Stomach (tissue), 9 donors: ENCODE measurements around the gene CAPN3. TPM values are rescaled to one million over a fixed set of nuclear protein-coding genes. Genes with fewer than 3 reads are reported as not detected.

Experiments used
- DNase-seq, 2 donors: peaks; one replicate each; pipeline versions ENCODE4 v3.0.0 to v3.0.0-alpha.2; 2013 to 2019
- H3K27ac ChIP-seq, 5 donors: fragments of 200-600 bp in 4 of 5; sonication (generic) in 4 of 5; one replicate each; pipeline ENCODE4 v1.5.1; 2013 to 2019; ENCODE audit warnings: mild to moderate bottlenecking in 1 of 5, moderate library complexity in 1 of 5
- H3K27me3 ChIP-seq, 3 donors: fragments of 200-600 bp; sonication (generic); one replicate each; pipeline ENCODE4 v1.5.1; 2017 to 2019; ENCODE audit warnings: mixed run types in 1 of 3
- H3K36me3 ChIP-seq, 4 donors: fragments of 200-600 bp; sonication (generic); 1 replicate in 3 of 4; 2 replicates in 1 of 4; pipeline ENCODE4 v1.5.1; 2016 to 2019
- H3K4me1 ChIP-seq, 4 donors: fragments of 200-600 bp; sonication (generic); one replicate each; pipeline ENCODE4 v1.5.1; 2016 to 2019
- H3K4me3 ChIP-seq, 4 donors: fragments of 200-600 bp; sonication (generic) in 3 of 4; one replicate each; pipeline ENCODE4 v1.5.1; 2016 to 2019; ENCODE audit warnings: mild to moderate bottlenecking in 1 of 4
- H3K9me3 ChIP-seq, 4 donors: fragments of 200-600 bp; sonication (generic); one replicate each; pipeline ENCODE4 v1.5.1; 2016 to 2019
- EP300 ChIP-seq: sonication (generic); formaldehyde crosslinking; IDR thresholded peaks from one replicate; pipeline ENCODE4 v1.6.1; 2017; ENCODE audit warnings: antibody characterized with exemption
- POLR2A ChIP-seq, 4 donors: fragments of 450-650 bp; IDR thresholded peaks; one replicate each; pipeline ENCODE4 v1.6.1; 2016; ENCODE audit warnings: antibody characterized with exemption in 4 of 4, control low read depth in 2 of 4, mild to moderate bottlenecking in 1 of 4, moderate library complexity in 1 of 4
- POLR2AphosphoS5 ChIP-seq, 3 donors: sonication (generic); formaldehyde crosslinking; IDR thresholded peaks; one replicate each; pipeline ENCODE4 v1.6.1; 2016; ENCODE audit warnings: antibody characterized with exemption in 3 of 3
- WGBS, 5 donors: extraction: QIAGEN DNeasy Blood & Tissue Kit in 3 of 5; methylation state at CpG; one replicate each; pipeline versions ENCODE4 v1.1.5 to v1.1.7; 2013 to 2018; 5-methylcytosine and 5-hydroxymethylcytosine counted together
- intact Hi-C: fragments of 100-400 bp; cut with DNase I; formaldehyde crosslinking; loops from one replicate; pipeline ENCODE4 v1.15.1; 2023; ENCODE audit warnings: low total_unique reads
- polyA plus RNA-seq, 3 donors: library from polyadenylated mRNA; stranded (reverse); fragments of 200-250 nt; gene quantifications; one replicate each; pipeline ENCODE4 v1.2.3, GENCODE V29; 2013
- total RNA-seq, 5 donors: library from RNA; depleted of rRNA; stranded (reverse); fragments of >200 nt; gene quantifications; one replicate each; pipeline versions ENCODE4 v1.1.0 to v1.2.3, GENCODE V29; 2014 to 2016
- TF ChIP-seq, protein P1 (sequence below), 7 experiments: fragments of 450-650 bp in 4 of 7; fragments of 200-600 bp in 3 of 7; sonication (generic) in 3 of 7; IDR thresholded peaks; one replicate each; pipeline ENCODE4 v1.5.1; 2016 to 2019; ENCODE audit warnings: antibody characterized with exemption in 7 of 7, control low read depth in 2 of 7, mild to moderate bottlenecking in 1 of 7
- donor health status: healthy with polysubstance abuse.
- donor health status: Bipolar disorder and iron deficiency.
- donor health status: healthy.

The CAPN3 gene
- total and polyA plus RNA-seq, 8 donors = 0.29 to 244 (median 10.9) TPM

DNA sequence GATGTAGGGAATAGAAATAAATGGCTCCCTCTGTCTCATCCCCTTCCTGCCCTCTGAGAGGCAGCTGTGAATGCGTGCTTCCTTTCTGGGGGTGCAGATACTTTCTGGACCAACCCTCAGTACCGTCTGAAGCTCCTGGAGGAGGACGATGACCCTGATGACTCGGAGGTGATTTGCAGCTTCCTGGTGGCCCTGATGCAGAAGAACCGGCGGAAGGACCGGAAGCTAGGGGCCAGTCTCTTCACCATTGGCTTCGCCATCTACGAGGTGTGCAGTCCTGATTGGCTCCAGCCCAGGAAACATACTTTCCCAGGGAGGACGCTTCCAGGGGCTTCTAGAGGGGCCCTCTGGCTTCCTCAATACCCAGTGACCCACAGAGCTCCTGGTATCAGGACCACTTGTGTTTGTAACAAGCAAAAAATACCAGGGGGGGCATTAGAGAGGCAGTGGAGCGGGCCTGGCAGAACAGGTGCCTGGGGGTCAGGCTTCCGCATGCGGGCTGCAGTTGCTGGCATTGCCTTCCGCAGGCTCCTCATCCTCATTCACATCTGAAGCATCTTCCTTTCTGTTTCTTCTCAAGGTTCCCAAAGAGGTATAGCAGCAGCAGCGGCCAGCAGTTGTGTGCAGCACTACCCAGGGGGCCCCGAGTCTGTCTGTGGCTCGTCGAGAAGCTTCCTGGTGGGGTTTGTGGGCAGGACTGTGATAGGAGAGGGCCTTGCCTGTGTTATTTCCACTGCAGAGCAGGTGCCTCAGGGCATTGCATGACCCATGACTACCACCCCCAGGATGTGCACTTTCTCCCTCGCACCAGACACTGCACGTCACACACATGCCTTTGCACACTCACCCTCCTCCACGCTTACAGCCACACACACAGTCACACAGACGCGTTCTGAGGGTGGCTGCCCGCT lies 42.5 kb downstream of the CAPN3 start:
- Histone ChIP-seq H3K36me3 (peaks cover 0 to 56% (median 32%) of the 10 kb centered on the region in 4 donors), H3K27me3 (no peaks in the 10 kb centered on the region), H3K4me3 (no peak overlapping the region), H3K9me3 (no peaks in the 10 kb centered on the region), H3K27ac (no peak overlapping the region), H3K4me1 (peaks cover 0 to 3% (median 0%) of the 10 kb centered on the region in 4 donors)
- DNase-seq = no peak
- intact Hi-C loops = no loop called here
- WGBS, 5 donors = 82 to 90% (median 88%) methylated on average over 22 to 24 of the region's 24 CpGs
- TF ChIP-seq POLR2AphosphoS5 (IDR thresholded peaks at IDR 0.05) (no peak), EP300 (no peak), POLR2A (IDR thresholded peaks at IDR 0.05) (no peak)
- TF ChIP-seq, protein P1, sequence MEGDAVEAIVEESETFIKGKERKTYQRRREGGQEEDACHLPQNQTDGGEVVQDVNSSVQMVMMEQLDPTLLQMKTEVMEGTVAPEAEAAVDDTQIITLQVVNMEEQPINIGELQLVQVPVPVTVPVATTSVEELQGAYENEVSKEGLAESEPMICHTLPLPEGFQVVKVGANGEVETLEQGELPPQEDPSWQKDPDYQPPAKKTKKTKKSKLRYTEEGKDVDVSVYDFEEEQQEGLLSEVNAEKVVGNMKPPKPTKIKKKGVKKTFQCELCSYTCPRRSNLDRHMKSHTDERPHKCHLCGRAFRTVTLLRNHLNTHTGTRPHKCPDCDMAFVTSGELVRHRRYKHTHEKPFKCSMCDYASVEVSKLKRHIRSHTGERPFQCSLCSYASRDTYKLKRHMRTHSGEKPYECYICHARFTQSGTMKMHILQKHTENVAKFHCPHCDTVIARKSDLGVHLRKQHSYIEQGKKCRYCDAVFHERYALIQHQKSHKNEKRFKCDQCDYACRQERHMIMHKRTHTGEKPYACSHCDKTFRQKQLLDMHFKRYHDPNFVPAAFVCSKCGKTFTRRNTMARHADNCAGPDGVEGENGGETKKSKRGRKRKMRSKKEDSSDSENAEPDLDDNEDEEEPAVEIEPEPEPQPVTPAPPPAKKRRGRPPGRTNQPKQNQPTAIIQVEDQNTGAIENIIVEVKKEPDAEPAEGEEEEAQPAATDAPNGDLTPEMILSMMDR (IDR thresholded peaks at IDR 0.05) = no peak

- 84 to 92% (median 89%) methylated on average over 14 to 15 of the region's 15 CpGs for WGBS, 5 donors
- no peak for DNase-seq
- peaks cover 0 to 48% (median 29%) of the 10 kb centered on the region in 4 donors for H3K36me3 ChIP-seq
Observed at GRCh38 chr15:42402455-42403205, 43.3 kb downstream of the CAPN3 start.

DNA sequence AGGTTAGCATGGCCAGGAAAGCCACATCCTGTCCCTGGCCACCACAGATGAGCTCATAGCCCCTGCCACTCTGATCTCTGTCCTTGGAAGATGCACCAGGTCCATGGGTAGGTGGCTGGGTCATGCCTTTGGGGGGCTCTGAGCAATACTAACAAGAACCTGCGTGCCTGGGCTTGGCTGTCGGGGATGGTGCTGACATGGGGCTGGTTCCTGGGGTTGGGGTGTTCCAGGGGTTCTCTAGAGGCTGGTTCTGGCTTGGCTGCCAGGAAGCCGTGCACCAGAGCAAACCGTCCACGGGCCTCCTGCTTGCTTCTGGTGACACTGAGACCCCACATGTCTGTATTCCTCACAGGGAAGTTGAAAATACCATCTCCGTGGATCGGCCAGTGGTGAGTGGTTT lies 44.1 kb downstream of the CAPN3 start:
- Histone ChIP-seq H3K27ac (no peak overlapping the region), H3K4me1 (peaks cover 0 to 3% (median 0%) of the 10 kb centered on the region in 4 donors), H3K9me3 (no peaks in the 10 kb centered on the region), H3K36me3 (peaks cover 0 to 48% (median 29%) of the 10 kb centered on the region in 4 donors), H3K27me3 (no peaks in the 10 kb centered on the region), H3K4me3 (no peak overlapping the region)
- WGBS, 5 donors = 88 to 98% (median 95%) methylated on average over 3 to 7 of the region's 7 CpGs
- TF ChIP-seq POLR2AphosphoS5 (IDR thresholded peaks at IDR 0.05) = no peak
- TF ChIP-seq, protein P1 (IDR thresholded peaks at IDR 0.05) = no peak
- TF ChIP-seq EP300 = no peak
- TF ChIP-seq POLR2A (IDR thresholded peaks at IDR 0.05) = no peak
- intact Hi-C loops = no loop called here
- no peak for DNase-seq

More at GRCh38 chr15:42402455-42403205, 43.3 kb downstream of the CAPN3 start:
- Histone ChIP-seq H3K9me3 (no peaks in the 10 kb centered on the region), H3K4me3 (no peak overlapping the region), H3K4me1 (peaks cover 0 to 3% (median 0%) of the 10 kb centered on the region in 4 donors), H3K27me3 (no peaks in the 10 kb centered on the region), H3K27ac (no peak overlapping the region)
- TF ChIP-seq POLR2AphosphoS5 (IDR thresholded peaks at IDR 0.05) (no peak), EP300 (no peak), POLR2A (IDR thresholded peaks at IDR 0.05) (no peak)
- TF ChIP-seq, protein P1 (IDR thresholded peaks at IDR 0.05) = no peak
- intact Hi-C loops = no loop called here

- TF ChIP-seq POLR2AphosphoS5 (IDR thresholded peaks at IDR 0.05) (no peak), POLR2A (IDR thresholded peaks at IDR 0.05) (no peak), EP300 (no peak)
- TF ChIP-seq, protein P1 (IDR thresholded peaks at IDR 0.05) = no peak
- intact Hi-C loops = no loop called here
- H3K9me3 ChIP-seq = no peaks in the 10 kb centered on the region
- H3K27me3 ChIP-seq = no peaks in the 10 kb centered on the region
- no peak for DNase-seq
- peaks cover 0 to 43% (median 30%) of the 10 kb centered on the region in 4 donors for H3K36me3 ChIP-seq
- WGBS, 5 donors = 75 to 88% (median 81%) methylated on average over 11 to 12 of the region's 12 CpGs
- H3K27ac ChIP-seq = no peak overlapping the region
- H3K4me3 ChIP-seq = no peak overlapping the region
- peaks cover 0 to 3% (median 0%) of the 10 kb centered on the region in 4 donors for H3K4me1 ChIP-seq
Observed at GRCh38 chr15:42404461-42405235, 45.3 kb downstream of the CAPN3 start.
